ENCODE measurements around the gene LGALS9.

The LGALS9 gene

DNA sequence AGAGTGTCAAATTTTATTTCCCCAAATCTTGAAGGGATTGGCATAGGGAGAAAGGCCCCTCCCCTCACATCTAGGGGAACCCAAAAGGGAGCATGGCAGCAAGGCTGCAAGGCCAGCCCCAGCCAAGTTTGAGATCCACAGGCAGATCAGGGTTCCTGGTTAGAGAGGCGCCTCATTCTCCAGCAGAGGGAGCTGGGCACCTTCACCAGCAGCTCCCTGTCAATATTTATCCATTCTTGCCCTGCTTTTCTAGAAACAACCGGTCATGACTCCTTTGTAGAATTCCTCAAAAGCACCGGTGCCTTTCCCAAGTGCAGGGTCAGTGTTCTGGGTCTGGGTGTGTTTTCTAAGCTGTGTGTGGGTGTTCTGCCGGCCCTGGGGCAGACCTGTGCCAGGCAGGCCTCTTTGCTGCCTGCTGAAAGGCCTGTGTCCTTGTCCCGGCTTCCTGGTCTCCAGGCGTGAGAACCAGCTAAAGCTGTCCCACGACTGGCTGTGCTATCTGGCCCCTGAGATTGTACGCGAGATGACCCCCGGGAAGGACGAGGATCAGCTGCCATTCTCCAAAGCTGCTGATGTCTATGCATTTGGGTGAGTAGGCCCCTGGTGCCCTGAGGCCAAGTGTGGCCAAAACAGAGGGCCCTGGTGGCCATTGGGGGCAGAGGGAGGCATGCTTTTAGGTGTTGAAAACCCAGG, 21.2 kb upstream of the LGALS9 start:
- no peak for FAIRE-seq
- no peak for TF ChIP-seq POLR2A (IDR thresholded peaks at IDR 0.05; ENCODE audit: low read depth, low read length)
- DNase-seq (ENCODE audit: insufficient read length, low spot score) = peak; percentile 42

DNA sequence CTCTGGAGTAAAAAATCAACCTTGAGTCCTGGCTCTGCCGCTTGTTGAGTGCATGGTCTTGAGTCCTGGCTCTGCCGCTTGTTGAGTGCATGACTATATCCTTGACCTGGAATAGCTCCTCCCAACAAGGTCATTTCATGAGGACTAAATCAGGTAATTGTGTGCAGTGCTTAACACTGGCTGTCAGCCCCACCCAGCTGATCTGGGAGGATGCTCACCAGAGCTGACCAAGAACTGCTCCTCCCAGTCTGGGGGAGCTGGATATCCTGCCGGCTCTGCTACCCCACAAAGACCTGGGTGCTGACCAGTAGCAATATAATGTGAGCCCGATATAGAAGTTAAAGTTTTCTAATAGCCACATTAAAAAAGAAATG, 20.7 kb upstream of the LGALS9 start:
- TF ChIP-seq POLR2A (IDR thresholded peaks at IDR 0.05; ENCODE audit: low read depth, low read length) = no peak

GRCh38 chr17:27612160-27612770, 18.7 kb upstream of the LGALS9 start:
- FAIRE-seq = no peak
- no peak for DNase-seq (ENCODE audit: insufficient read length, low spot score)
- no peak for TF ChIP-seq POLR2A (IDR thresholded peaks at IDR 0.05; ENCODE audit: low read depth, low read length)

More for the DNA sequence above, 20.7 kb upstream of the LGALS9 start:
- no peak for FAIRE-seq
- DNase-seq (ENCODE audit: insufficient read length, low spot score) = no peak

GRCh38 chr17:27613433-27613832, 17.6 kb upstream of the LGALS9 start:
- no peak for DNase-seq (ENCODE audit: insufficient read length, low spot score)
- FAIRE-seq = no peak

DNA sequence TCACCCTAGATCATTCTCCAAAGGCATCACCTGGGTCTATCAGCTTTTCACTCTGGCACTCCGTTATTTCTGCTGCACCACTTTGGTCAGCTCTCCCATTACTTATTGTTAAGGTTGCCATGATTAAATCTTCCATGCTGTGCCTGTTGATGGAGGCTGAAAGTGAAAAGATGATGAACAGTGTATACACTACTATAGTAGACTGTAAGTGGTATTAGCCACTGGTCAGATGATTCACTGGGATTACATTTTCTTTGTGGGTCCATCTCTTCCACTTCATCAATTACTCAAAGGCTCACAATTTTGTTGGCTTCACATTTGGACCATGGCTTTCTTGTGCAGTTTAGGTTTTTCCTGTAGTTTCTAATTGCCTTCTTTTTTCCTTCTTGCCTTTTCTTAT, 15.9 kb upstream of the LGALS9 start:
- TF ChIP-seq POLR2A (IDR thresholded peaks at IDR 0.05; ENCODE audit: low read depth, low read length) = no peak
- FAIRE-seq (no peak), DNase-seq (ENCODE audit: insufficient read length, low spot score) (no peak)

More at GRCh38 chr17:27613433-27613832, 17.6 kb upstream of the LGALS9 start:
- TF ChIP-seq POLR2A (IDR thresholded peaks at IDR 0.05; ENCODE audit: low read depth, low read length) = no peak

DNA sequence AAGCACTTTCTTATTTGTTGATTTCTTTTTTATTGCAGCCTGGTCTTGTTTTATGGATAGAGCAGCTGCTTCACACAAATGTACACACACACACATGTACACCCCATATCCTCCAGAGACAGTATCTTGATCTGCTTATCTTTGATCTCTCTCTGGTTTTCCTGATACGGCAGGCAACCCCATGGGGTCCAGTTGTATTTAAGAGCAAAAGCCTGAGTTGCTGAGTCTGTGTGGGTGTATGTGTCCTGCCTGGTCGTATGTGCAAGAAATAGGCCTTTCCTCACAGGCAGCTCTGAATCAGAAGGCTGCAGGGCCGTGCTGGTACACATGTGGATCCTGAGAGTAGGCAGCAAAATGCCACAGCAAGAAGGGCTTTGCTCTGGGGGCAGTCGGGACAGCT, 14.6 kb upstream of the LGALS9 start:
- FAIRE-seq (no peak), DNase-seq (ENCODE audit: insufficient read length, low spot score) (no peak)
- TF ChIP-seq POLR2A (IDR thresholded peaks at IDR 0.05; ENCODE audit: low read depth, low read length) = no peak

DNA sequence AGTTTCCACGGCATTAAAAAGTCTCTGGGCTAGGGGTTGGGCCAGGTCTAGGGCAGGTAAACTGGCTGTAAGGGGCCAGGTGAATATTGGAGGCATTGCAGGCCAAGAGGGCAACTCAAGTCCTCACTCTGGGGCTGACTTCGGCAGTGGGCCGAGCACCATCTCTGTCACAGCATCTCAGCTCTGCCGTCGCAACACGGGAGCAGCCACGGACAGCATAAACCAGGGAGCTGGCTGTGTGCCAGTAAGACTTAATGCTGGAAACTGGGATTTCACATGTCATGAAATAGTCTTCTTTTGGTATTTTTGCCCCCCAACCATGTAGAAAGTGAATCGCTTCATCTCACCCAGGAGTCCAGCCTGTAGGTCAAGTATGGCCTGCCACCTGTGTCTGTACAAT, 12.6 kb upstream of the LGALS9 start:
- FAIRE-seq (no peak), DNase-seq (ENCODE audit: insufficient read length, low spot score) (no peak)
- TF ChIP-seq POLR2A (IDR thresholded peaks at IDR 0.05; ENCODE audit: low read depth, low read length) = no peak

GRCh38 chr17:27620721-27621120, 10.3 kb upstream of the LGALS9 start:
- DNase-seq (ENCODE audit: insufficient read length, low spot score) (no peak), FAIRE-seq (no peak)
- TF ChIP-seq POLR2A (IDR thresholded peaks at IDR 0.05; ENCODE audit: low read depth, low read length) = no peak

- no peak for TF ChIP-seq POLR2A (IDR thresholded peaks at IDR 0.05; ENCODE audit: low read depth, low read length)
- FAIRE-seq (no peak), DNase-seq (ENCODE audit: insufficient read length, low spot score) (no peak)
These were observed 9.5 kb upstream of the LGALS9 start for GRCh38 chr17:27621536-27621935.

GRCh38 chr17:27621942-27622559, 8.9 kb upstream of the LGALS9 start:
- TF ChIP-seq POLR2A (IDR thresholded peaks at IDR 0.05; ENCODE audit: low read depth, low read length) = no peak
- DNase-seq (ENCODE audit: insufficient read length, low spot score) (no peak), FAIRE-seq (no peak)

- TF ChIP-seq POLR2A (IDR thresholded peaks at IDR 0.05; ENCODE audit: low read depth, low read length) = no peak
- no peak for DNase-seq (ENCODE audit: insufficient read length, low spot score)
- FAIRE-seq = no peak
These were observed 8.0 kb upstream of the LGALS9 start for GRCh38 chr17:27622986-27623385.

DNA sequence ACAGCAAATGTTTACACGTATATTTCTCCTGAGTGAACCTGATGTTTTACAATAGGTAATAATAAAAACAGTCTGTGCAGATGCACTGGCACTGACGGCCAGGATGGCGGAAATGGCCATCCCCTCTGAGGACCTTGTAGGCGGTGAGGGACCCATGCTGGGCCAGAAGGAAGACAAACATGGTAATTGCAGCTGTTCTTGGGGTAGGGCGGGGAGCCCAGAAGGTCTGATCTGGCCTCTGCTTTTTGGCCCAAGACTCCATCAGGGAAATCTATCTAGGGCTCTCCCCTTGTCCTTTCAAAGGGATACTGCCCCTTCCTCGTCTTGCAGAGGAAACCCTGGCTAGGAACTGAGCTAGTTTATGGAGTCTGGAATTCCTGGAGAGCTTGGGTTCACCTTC, 7.4 kb upstream of the LGALS9 start:
- FAIRE-seq (no peak), DNase-seq (ENCODE audit: insufficient read length, low spot score) (no peak)
- TF ChIP-seq POLR2A (IDR thresholded peaks at IDR 0.05; ENCODE audit: low read depth, low read length) = no peak

- no peak for DNase-seq (ENCODE audit: insufficient read length, low spot score)
- no peak for TF ChIP-seq POLR2A (IDR thresholded peaks at IDR 0.05; ENCODE audit: low read depth, low read length)
These were observed 6.4 kb upstream of the LGALS9 start for GRCh38 chr17:27624539-27624938.

GRCh38 chr17:27625856-27626255, 5.1 kb upstream of the LGALS9 start:
- no peak for TF ChIP-seq POLR2A (IDR thresholded peaks at IDR 0.05; ENCODE audit: low read depth, low read length)
- FAIRE-seq = no peak
- no peak for DNase-seq (ENCODE audit: insufficient read length, low spot score)

More at GRCh38 chr17:27624539-27624938, 6.4 kb upstream of the LGALS9 start:
- no peak for FAIRE-seq

- DNase-seq (ENCODE audit: insufficient read length, low spot score) (no peak), FAIRE-seq (no peak)
- TF ChIP-seq POLR2A (IDR thresholded peaks at IDR 0.05; ENCODE audit: low read depth, low read length) = no peak
These were observed 3.5 kb upstream of the LGALS9 start for GRCh38 chr17:27627514-27627913.
